ENCODE measurements around the gene GTPBP3. TPM values are rescaled to one million over a fixed set of nuclear protein-coding genes. Genes with fewer than 3 reads are reported as not detected.
A peak's percentile ranks its signal among the peaks of the same experiment; 100 is the strongest.

The GTPBP3 gene
- total and polyA plus RNA-seq, 9 of the 15 experiments (the other 6 are each of a cell fraction or from before 2014, with no cell fraction given): 4.9 to 124 (median 22.6) TPM

DNA sequence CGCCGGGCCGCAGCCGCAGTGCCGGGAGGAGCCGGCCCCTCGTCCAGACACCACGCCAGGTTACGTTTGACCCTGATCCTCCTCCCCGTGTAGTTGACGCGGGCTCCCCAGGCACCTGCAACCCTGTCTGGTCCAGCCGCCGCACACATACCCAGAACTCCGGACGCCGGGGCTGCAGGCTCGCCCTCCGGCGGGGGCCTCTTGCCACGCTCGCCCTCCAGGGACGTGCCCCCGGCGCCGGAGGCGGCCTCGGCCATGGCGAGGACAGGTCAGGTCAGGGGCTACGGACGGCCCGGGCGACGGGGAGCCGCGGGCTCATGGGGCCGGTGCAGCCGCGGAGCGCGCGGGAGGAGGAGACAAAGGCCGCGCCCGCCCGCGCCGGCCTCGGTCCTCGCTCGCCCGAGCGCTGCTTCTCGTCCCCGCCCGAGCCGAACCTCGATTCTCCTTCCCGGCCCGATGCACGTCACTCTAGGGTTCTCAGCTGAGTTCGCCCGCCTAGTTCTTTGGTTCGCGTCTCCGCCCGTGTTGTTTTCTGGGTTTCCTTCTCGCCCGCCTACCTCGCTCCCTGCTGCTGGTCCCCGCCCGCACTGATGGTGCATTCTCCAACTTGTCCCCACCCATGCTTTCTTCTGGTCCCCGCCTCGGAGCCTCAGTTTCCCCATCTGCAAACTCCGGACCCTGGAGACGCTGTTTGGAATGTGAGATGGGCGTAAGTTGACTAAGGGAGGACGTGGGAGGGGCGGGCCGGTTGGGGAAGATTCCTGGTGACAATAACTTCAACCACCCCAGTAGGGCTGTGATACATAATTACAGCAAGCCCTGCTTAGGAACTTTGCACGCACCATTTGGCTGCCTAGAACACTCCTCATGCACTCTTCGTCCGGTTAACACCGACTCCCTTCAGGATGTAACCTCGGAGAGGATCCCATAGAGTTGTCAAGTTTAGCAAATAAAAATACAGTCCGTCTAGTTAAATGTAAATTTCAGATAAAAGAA is 2.6 kb upstream of the GTPBP3 start, which contains the start of gene ANO8 (continued):
- TF ChIP-seq, protein P1, sequence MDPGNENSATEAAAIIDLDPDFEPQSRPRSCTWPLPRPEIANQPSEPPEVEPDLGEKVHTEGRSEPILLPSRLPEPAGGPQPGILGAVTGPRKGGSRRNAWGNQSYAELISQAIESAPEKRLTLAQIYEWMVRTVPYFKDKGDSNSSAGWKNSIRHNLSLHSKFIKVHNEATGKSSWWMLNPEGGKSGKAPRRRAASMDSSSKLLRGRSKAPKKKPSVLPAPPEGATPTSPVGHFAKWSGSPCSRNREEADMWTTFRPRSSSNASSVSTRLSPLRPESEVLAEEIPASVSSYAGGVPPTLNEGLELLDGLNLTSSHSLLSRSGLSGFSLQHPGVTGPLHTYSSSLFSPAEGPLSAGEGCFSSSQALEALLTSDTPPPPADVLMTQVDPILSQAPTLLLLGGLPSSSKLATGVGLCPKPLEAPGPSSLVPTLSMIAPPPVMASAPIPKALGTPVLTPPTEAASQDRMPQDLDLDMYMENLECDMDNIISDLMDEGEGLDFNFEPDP (CRISPR knock-in tag; IDR thresholded peaks at IDR 0.05): no peak
- 0 out of 2 replicates have a peak, but pooled peaks have one; percentile 18 for TF ChIP-seq ZNF121 (CRISPR knock-in tag; conservative IDR thresholded peaks at IDR 0.05)
- TF ChIP-seq SP2 (IDR thresholded peaks at IDR 0.05; ENCODE audit: extremely low read depth, low read depth, low read length, poor library complexity, severe bottlenecking): peak; percentile 3
- TF ChIP-seq, protein P2, sequence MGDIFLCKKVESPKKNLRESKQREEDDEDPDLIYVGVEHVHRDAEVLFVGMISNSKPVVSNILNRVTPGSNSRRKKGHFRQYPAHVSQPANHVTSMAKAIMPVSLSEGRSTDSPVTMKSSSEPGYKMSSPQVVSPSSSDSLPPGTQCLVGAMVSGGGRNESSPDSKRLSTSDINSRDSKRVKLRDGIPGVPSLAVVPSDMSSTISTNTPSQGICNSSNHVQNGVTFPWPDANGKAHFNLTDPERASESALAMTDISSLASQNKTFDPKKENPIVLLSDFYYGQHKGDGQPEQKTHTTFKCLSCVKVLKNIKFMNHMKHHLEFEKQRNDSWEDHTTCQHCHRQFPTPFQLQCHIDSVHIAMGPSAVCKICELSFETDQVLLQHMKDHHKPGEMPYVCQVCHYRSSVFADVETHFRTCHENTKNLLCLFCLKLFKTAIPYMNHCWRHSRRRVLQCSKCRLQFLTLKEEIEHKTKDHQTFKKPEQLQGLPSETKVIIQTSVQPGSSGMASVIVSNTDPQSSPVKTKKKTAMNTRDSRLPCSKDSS (IDR thresholded peaks at IDR 0.05; ENCODE audit: low read depth, partially characterized antibody): no peak
- TF ChIP-seq, protein P3, sequence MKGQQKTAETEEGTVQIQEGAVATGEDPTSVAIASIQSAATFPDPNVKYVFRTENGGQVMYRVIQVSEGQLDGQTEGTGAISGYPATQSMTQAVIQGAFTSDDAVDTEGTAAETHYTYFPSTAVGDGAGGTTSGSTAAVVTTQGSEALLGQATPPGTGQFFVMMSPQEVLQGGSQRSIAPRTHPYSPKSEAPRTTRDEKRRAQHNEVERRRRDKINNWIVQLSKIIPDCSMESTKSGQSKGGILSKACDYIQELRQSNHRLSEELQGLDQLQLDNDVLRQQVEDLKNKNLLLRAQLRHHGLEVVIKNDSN (CRISPR knock-in tag; IDR thresholded peaks at IDR 0.05): peak; percentile 32; the same call in 1 of the 2 replicates
- TF ChIP-seq ZNF239 (CRISPR knock-in tag; IDR thresholded peaks at IDR 0.05): no peak
- no peak for TF ChIP-seq SIX5 (IDR thresholded peaks at IDR 0.05; ENCODE audit: borderline replicate concordance in 1 of 2, insufficient read depth in 1 of 2, low read depth in 1 of 2, low read length in 2 of 2)
- no peak for TF ChIP-seq U2AF2 (optimal IDR thresholded peaks at IDR 0.05; ENCODE audit: low read depth, low read length)
- TF ChIP-seq, protein P4, sequence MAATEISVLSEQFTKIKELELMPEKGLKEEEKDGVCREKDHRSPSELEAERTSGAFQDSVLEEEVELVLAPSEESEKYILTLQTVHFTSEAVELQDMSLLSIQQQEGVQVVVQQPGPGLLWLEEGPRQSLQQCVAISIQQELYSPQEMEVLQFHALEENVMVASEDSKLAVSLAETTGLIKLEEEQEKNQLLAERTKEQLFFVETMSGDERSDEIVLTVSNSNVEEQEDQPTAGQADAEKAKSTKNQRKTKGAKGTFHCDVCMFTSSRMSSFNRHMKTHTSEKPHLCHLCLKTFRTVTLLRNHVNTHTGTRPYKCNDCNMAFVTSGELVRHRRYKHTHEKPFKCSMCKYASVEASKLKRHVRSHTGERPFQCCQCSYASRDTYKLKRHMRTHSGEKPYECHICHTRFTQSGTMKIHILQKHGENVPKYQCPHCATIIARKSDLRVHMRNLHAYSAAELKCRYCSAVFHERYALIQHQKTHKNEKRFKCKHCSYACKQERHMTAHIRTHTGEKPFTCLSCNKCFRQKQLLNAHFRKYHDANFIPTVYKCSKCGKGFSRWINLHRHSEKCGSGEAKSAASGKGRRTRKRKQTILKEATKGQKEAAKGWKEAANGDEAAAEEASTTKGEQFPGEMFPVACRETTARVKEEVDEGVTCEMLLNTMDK (IDR thresholded peaks at IDR 0.05; ENCODE audit: borderline replicate concordance, insufficient read depth, low read depth, low read length, poor library complexity, severe bottlenecking): no peak
- no peak for TF ChIP-seq ARHGAP35 (IDR thresholded peaks at IDR 0.05; ENCODE audit: partially characterized antibody)
- no peak for TF ChIP-seq CBX2 (IDR thresholded peaks at IDR 0.05; ENCODE audit: insufficient read depth, low read length, poor library complexity, severe bottlenecking)
- TF ChIP-seq, protein P5, sequence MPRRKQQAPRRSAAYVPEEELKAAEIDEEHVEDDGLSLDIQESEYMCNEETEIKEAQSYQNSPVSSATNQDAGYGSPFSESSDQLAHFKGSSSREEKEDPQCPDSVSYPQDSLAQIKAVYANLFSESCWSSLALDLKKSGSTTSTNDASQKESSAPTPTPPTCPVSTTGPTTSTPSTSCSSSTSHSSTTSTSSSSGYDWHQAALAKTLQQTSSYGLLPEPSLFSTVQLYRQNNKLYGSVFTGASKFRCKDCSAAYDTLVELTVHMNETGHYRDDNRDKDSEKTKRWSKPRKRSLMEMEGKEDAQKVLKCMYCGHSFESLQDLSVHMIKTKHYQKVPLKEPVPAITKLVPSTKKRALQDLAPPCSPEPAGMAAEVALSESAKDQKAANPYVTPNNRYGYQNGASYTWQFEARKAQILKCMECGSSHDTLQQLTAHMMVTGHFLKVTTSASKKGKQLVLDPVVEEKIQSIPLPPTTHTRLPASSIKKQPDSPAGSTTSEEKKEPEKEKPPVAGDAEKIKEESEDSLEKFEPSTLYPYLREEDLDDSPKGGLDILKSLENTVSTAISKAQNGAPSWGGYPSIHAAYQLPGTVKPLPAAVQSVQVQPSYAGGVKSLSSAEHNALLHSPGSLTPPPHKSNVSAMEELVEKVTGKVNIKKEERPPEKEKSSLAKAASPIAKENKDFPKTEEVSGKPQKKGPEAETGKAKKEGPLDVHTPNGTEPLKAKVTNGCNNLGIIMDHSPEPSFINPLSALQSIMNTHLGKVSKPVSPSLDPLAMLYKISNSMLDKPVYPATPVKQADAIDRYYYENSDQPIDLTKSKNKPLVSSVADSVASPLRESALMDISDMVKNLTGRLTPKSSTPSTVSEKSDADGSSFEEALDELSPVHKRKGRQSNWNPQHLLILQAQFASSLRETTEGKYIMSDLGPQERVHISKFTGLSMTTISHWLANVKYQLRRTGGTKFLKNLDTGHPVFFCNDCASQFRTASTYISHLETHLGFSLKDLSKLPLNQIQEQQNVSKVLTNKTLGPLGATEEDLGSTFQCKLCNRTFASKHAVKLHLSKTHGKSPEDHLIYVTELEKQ (CRISPR knock-in tag; IDR thresholded peaks at IDR 0.05): no peak
- TF ChIP-seq SMAD1 (IDR thresholded peaks at IDR 0.05; ENCODE audit: low read depth, low read length, partially characterized antibody): no peak
- no peak for TF ChIP-seq BMI1 (IDR thresholded peaks at IDR 0.05; ENCODE audit: low read length)
